Activated naive CD4-positive, alpha-beta T cell treated with anti-CD3 and anti-CD28 coated beads, Interleukin-2, amount 50 U/mL, for 72 hours (primary cell): ENCODE measurements around the gene NOTCH1. TPM values are rescaled to one million over a fixed set of nuclear protein-coding genes. Genes with fewer than 3 reads are reported as not detected.

Experiments used
- ATAC-seq, 2 donors: fragments of 150-1000 bp; cut with Tn5 transposase; 2 replicates each; pipeline ENCODE4 v1.10.0; 2021; ENCODE audit warnings: mild to moderate bottlenecking in 2 of 2, moderate library complexity in 2 of 2
- DNase-seq, 2 donors: peaks; one replicate each; pipeline ENCODE4 v3.0.0; 2021 to 2022; ENCODE audit warnings: low spot score in 2 of 2
- H3K27ac Mint-ChIP-seq, 2 donors: one replicate each; pipeline ENCODE4 v1.8.0; 2022; ENCODE audit warnings: mild to moderate bottlenecking in 2 of 2, mixed read lengths in 2 of 2
- H3K36me3 Mint-ChIP-seq, 2 donors: one replicate each; pipeline ENCODE4 v1.8.0; 2022; ENCODE audit warnings: mixed read lengths in 2 of 2
- H3K9me3 Mint-ChIP-seq, 2 donors: one replicate each; pipeline ENCODE4 v1.8.0; 2022; ENCODE audit warnings: mixed read lengths in 2 of 2
- total RNA-seq, 2 donors: library from RNA; stranded (reverse); gene quantifications; one replicate each; pipeline ENCODE4 v1.2.3, GENCODE V29; 2022

The NOTCH1 gene
- total RNA-seq, 2 donors from 2014 or later: 76.4 to 85.5 TPM

DNA sequence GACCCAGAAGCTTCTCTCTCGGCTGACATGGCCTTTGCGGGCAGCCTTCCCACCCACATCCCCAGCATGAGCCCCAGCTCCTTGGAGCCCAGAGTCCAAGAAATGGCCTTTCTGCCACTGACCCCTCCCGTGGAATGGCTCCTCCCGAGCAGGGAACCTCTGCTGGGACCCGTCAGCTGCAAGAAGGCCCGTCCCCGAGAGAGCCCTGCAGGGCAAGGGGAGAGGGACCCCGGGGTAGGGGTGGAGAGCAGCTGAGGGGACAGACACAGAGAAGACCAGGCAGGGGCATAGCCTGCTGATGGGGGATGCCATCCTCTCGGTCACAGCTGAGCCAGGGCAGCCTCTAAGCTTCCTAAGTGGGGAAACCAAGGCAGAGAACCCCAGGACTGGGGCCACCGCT lies 11.2 kb upstream of the NOTCH1 start:
- ATAC-seq (no peak), DNase-seq (no peak)
- no peak overlapping the region for H3K27ac Mint-ChIP-seq
- H3K36me3 Mint-ChIP-seq: peaks cover 0 to 8% of the 10 kb centered on the region in 2 donors
- H3K9me3 Mint-ChIP-seq: peaks cover 0 to 7% of the 10 kb centered on the region in 2 donors

DNA sequence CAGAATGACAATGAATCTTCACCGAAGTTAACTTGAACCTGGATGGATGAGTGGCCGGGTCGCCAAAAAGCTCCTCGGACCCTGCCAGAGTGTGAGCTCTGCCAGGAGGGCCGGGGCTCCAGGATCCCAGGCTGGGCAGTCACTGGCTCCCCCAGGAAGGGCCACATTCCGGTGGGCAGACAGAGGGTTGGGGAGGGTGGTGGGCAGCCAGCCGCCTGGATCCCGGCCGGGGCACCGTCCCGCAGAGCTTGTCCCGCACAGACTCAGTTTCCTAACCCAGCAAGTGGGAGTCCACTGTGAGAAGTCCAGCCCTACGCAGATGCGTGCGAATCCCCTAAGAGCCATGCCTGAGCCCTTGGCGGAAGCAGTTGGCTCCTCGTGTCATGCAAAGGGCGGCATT lies 10.3 kb upstream of the NOTCH1 start:
- DNase-seq: no peak
- no peak for ATAC-seq
- Mint-ChIP-seq H3K9me3 (peaks cover 0 to 7% of the 10 kb centered on the region in 2 donors), H3K27ac (no peak overlapping the region), H3K36me3 (peaks cover 0 to 8% of the 10 kb centered on the region in 2 donors)

DNA sequence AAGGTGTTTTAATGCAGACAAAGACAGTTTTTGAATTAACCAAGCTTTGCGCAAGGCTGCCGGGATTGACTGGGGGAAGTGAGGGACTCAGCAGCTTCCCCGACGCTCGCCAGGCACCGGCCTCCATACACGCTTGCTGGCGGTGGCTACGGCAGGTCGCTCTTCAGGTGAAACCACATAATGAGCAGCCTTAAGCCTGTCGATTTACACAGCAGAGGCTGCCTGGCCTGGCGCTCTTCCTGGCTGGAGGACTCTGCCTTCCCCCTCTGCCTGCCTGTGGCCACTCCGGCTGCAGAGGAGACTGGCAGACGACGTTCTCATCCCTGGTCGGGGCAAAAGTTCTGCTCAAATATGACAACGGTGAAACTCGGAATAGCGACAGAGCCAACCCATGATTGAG lies 9.0 kb upstream of the NOTCH1 start:
- Mint-ChIP-seq H3K27ac (no peak overlapping the region), H3K9me3 (peaks cover 0 to 7% of the 10 kb centered on the region in 2 donors), H3K36me3 (peaks cover 0 to 8% of the 10 kb centered on the region in 2 donors)
- DNase-seq (no peak), ATAC-seq (no peak)

DNA sequence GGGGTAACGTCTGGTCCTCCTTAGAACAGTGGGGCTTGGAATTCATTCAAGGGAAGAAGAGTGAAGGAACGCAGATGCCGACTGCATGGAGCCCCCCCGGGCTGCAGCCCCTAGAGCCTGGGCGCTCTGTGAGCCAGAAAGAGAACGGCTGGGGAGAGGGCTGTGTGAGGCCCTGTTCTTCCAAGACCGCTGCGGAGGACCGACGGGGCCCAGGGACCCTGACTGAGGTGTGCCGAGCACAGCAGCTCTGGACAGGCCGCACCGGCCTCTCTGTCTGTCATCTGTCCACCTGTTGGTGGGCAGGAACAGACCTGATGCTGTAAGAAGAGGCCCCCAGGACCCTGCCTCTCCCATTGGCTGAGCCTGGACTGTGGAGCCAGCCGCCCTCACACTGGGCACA lies 7.7 kb upstream of the NOTCH1 start:
- DNase-seq: no peak
- Mint-ChIP-seq H3K27ac (peak overlapping the region in 1 of 2 donors; percentile 14), H3K36me3 (peaks cover 0 to 2% of the 10 kb centered on the region in 2 donors), H3K9me3 (peaks cover 0 to 2% of the 10 kb centered on the region in 2 donors)
- no peak for ATAC-seq

DNA sequence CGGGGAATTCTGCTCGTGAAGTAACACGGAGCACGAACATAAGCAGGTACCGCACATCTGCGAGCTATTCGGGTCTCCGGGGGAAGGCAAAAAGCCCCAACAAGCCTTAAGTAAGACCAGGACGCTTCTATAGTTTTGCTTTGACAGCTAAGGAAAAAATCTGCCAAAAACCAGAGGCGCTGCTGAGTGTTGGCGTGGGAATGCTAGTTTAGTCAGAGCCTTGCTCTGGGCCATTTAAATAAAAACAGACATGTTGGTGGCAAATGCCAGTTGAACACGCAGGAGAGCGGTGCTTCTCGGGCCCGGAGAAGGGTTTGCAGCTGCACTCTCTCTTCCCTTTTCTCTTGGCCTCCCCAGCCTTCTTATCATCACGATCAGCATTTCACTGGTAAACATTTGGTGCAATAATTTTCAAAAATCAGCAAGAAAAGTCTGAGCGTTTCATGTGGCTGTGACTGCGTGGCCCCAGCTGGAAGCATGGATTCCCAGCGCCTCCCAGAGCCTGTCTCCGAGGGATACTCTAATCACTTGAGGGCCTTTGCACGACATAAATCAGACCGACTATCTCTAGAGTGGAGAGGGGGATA lies 6.4 kb upstream of the NOTCH1 start:
- Mint-ChIP-seq H3K9me3 (no peaks in the 10 kb centered on the region), H3K36me3 (no peaks in the 10 kb centered on the region), H3K27ac (no peak overlapping the region)
- no peak for DNase-seq
- ATAC-seq: peak; percentile 32 to 33

DNA sequence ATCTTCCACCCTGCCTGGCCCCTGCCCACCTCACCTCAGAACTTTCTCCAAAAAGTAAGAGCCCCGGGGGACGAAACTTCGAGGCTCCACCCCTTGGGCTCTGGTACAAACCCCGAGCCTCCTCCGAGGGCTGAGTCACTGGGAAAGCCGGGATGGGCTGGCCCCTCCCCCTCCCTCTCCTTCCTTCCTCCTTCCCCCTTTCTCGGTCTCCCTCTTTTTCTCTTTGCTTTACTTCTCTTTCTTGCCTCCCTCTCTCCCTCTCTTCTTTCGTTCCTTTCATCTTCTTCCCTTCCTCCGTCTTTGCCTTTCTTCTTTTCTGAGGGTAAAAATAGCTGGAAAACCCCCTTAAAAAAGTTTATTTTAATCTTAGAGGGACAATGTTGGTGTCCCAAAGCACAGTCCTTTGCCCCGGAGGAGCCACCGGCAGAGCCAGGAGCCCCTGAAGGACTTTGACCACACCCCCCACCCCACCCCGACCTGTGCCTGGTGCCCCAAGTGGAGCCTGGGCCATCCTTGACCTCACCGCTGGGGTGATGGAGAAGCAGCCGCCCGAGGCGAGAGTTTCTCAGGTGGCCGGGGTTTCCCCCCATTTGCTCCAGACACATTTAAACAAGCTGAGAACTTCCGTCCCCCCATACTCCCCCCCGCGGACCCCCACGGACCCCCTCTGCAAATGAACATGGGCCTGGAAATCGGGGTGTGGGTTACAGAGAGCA lies 5.7 kb upstream of the NOTCH1 start:
- DNase-seq: no peak
- Mint-ChIP-seq H3K27ac (peak overlapping the region; percentile 31 to 91), H3K36me3 (no peaks in the 10 kb centered on the region), H3K9me3 (no peaks in the 10 kb centered on the region)
- ATAC-seq: peak in 1 of 2 donors; percentile 32

DNA sequence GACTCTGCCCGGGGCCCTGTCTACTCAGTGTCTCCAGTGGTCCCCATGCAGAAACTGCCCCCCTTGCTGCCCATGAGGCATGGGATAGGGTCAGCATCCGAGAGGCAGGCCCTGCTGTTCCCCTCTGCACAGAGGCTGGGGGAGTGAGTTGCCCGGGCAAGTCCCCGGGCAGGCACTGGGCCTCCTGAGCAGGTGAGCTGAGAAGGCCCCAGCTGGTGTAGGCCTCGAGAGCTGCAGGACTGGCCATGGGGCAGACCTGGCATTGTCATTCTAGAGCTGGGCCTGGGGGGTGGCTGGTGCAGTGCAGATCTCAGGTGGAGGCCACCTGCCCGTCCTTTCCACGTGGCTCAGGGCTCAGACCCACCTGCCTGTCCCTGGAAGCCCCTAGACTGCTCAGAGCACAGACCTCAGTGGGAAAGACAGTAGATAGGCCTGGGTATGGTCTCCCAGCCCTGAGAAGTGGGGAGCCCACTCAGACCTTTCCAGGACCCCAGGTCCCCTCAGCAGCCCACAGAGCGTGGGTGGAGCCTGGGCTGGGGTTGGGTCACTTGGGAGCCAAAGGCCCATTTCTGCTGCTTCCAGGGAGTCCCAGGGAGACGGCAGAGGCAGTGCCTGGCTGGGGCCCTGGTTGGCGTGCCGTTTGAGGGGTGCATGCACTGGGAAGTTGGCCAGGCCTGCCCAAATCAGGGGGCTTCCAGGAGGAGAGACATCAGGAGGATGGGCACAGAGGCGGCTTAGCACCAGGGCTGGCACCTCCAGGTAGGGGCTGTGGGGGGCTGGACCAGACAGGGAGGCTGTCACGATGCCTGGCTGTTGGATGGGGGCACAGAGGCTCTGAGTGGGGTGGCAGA lies 4.8 kb upstream of the NOTCH1 start:
- no peaks in the 10 kb centered on the region for H3K36me3 Mint-ChIP-seq
- H3K27ac Mint-ChIP-seq: peak overlapping the region in 1 of 2 donors; percentile 91
- no peak for DNase-seq

DNA sequence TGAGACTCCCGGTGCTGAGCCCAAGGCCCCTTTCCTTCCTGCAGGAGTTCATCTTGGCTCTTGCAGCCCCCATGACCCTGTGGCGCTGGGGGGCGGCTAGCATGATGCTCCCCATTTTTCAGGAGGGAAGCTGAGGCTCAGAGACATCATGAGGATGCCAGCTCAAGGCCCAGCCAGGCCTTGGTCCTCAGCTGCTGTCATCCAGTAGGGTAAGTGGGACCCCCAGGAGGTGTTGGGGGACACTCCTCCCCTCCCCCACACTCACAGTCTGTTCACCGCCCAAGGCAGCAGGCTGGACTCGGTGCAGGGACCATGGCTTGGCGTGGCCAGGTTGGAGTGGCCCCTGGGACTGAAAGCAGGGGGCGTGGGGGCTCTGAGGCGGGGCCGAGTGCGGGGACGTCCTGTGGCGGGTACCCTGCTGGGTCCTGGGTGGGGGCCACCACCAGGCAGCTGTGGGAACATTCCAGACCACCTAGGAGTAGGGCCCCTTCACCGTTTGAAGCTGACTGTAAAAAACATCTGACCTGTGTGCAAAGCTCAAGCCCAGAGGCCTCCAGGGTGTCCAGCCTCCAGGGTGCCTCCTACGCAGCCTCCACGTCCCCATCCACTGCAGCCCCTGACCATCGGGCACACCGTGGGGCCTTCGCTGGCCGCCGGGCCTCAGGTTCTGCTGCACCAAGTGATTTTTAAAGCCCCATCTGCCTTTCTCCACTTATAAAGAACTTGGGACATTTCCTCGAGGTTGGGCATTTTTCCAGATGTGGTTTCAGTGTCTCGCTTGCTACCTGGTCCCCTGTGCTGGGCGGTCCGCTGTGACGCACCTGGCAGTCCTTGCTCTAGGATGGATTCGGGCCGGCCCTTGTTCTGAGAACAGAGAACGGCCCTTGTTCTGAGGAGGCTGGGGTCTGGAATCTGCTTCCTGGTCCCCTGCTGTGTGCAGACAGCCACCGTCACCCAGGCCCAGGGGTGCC lies 3.4 kb upstream of the NOTCH1 start:
- DNase-seq: no peak
- Mint-ChIP-seq H3K9me3 (no peaks in the 10 kb centered on the region), H3K27ac (peak overlapping the region in 1 of 2 donors; percentile 91), H3K36me3 (no peaks in the 10 kb centered on the region)
- no peak for ATAC-seq

More for the DNA sequence above, 4.8 kb upstream of the NOTCH1 start:
- H3K9me3 Mint-ChIP-seq: no peaks in the 10 kb centered on the region
- no peak for ATAC-seq

DNA sequence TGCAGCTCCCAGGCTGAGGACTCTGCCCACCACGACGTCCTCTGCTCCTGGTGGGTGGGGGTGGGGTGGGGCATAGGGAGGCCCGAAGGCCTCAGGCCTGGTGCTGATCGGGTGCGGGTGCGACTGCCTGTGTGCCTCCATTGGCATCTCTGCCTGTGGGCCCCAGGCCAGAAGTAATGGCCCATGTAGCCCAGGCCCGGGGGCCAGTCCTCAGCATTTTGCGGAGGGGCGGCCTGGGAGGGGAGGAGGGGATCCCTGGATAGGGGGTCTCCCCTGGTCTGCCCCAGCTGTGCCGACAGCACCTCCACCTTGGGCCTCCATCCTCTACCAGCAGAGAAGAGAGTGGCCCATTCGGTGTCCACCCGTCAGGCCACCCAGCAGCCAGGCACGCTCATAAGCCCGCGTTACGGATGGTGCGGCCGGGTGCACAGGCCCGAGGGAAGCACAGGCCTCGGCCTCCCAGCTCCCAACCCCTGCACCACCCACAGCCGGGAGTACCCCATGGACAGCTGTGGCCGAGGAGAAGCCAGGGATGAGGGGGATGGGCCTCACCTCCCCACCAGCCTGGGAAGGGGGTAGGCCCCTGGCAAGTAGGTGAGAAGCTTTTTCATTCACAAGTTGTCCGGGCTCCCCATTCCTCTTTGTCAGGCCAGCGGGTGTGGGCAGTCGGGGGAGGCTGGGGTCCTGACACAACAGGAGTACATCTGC lies 1.8 kb upstream of the NOTCH1 start:
- Mint-ChIP-seq H3K27ac (peak overlapping the region in 1 of 2 donors; percentile 80), H3K36me3 (peaks cover 6 to 8% of the 10 kb centered on the region in 2 donors), H3K9me3 (no peaks in the 10 kb centered on the region)
- ATAC-seq: no peak
- no peak for DNase-seq

DNA sequence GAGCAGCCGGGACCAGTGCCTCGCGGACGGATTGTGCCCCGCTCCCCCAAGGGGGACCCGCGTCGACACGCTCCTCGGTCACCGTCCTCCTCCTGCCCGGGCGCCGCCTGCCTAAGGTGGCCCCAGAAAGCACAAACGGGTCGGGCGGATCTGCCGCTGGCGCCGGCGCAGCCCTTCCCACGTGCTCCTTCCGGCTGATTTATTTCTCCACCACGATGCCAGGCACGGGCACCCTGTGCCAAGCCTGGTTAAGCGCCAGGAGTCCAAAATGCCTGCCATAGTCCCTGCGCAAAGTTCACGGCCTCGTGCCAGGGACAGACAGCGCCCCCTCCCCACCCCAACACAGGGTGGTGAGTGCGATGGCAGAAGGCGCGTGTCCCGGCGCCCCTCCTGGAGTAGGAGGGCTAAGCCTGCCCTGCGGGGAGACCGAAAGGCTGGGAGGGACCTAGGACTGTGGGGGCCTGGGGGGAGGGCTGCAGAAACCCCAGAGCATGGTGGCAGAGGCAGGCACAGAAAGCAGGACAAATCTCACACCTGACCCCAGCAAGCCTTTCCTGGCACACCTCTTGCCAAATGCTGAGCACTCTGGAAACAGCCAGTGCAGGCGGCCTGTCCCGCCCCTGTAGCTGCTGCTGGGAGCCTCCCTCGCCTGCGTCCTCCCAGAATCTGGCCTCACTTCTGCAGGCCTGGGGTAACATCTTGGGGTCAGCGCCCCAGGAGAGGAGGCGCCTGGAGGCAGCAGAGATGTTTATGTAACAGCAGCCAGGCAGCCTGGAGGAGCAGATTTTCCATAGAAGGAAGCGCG lies 1.1 kb upstream of the NOTCH1 start:
- no peaks in the 10 kb centered on the region for H3K9me3 Mint-ChIP-seq
- peak overlapping the region; percentile 29 to 80 for H3K27ac Mint-ChIP-seq
- ATAC-seq (peak; percentile 2 to 17), DNase-seq (peak in 1 of 2 donors; percentile 46)
- peaks cover 8 to 9% of the 10 kb centered on the region in 2 donors for H3K36me3 Mint-ChIP-seq

DNA sequence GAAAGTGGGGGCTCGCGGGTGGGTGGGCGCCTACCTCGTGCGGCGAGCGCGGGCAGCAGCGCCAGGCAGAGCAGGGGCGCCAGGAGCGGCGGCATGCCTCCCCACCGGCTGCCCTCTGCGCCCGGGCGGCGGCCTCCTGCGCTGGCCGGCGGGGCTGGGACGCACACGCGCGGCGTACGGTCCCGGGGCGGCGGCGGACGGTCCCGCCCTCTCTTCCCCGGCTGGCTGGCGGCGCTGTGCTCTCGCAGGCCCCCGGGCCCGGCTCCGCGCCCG lies 220 bp downstream of the NOTCH1 start:
- Mint-ChIP-seq H3K36me3 (peaks cover 9 to 11% of the 10 kb centered on the region in 2 donors), H3K27ac (no peak overlapping the region), H3K9me3 (no peaks in the 10 kb centered on the region)
- no peak for DNase-seq
- ATAC-seq: peak in 1 of 2 donors; percentile 30

DNA sequence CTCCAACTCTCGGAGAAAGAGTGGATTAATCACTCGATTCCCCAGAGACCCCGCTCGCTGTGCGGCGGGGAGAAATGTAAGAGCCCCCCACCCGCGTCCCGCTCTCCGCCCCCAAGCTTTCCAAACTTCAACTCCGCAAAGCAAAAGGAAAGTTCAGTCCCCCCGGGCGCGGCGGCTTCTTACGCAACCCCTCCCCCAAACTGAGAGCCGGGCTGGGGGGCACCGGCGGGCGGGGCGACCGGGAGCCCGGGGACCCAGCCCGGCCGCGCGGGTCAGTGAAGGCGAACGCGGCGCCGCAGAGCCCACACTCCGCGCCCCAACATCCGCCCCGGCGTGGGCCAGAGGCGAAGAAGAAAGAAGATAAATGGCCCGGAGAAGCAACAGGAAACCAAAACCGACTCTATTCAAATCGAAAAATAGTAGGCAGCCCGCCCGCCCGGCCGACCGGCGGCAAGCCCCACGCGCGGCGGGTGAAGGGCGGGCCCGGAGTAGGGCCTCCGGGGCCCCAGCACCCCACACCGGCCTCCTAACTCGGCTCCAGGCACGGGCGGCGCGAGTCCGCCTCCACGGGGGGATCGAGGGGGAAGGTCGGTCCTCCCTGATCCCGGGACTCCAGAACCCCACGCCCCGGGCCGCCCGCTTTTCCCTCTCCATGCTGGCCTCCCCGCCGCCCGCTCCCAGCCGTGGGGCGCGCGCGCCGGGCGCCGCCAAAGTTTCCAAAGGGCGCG lies 720 bp downstream of the NOTCH1 start:
- DNase-seq: peak; percentile 67 to 76
- peak overlapping the region; percentile 68 to 83 for H3K27ac Mint-ChIP-seq
- peaks cover 9 to 13% of the 10 kb centered on the region in 2 donors for H3K36me3 Mint-ChIP-seq
- H3K9me3 Mint-ChIP-seq: no peaks in the 10 kb centered on the region
- ATAC-seq: peak; percentile 33 to 45

DNA sequence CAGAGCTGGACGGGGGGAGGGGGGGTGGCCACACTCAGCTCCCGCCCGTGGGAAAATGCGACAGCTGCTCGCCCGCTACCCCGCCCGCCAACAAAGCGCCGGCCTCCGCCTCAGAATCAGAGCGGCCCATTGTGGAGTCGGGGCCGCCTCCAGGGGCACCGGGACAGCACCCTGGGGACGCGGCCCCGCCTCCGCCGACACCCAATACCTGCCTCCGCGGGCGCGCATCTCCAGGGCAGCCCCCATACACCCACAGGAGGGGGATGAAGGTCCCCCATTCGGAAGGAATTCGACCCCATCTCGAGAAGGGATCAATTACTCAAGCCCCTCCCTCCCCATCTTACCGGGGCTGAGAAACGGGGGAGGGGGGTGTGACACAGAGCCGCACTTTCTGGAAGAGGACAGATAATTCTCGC lies 1.3 kb downstream of the NOTCH1 start:
- peak; percentile 70 to 83 for DNase-seq
- H3K36me3 Mint-ChIP-seq: peaks cover 9 to 14% of the 10 kb centered on the region in 2 donors
- H3K9me3 Mint-ChIP-seq: no peaks in the 10 kb centered on the region
- ATAC-seq: peak; percentile 8 to 28
- H3K27ac Mint-ChIP-seq: peak overlapping the region; percentile 68 to 83

DNA sequence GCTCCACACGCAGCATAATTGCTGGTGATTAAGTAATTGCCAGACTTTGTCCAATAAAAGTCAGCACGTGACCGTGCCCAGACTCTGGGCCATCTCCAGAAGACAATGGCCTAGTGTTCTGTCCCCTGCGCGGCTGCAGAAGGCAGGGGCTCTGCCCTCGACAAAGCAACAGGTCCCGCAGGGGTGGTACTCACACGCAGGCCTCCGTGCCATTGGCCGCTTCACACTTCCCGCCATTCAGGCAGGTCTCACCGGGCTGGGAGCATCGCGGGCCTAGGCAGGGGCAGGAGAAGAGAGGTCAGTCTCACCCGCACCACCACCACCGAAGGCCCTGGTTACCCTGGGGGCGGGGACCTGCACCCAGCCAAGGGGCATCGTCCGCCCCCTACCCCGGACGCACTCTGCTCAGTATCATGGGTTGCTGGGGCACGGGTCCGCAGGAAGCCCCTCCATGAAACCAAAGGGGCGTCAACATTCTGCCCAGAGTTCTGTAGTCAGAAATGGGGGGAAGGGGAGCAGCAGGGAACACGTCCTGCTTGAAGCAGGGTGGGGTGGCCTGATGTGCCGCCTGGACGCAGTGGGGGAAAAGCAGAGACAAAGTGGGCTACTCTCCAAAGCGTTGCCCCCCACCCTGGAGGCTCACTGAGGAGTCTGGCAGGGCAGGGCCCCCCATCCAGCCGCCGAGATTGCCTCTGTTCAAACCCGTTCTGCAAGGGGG lies 1.9 kb downstream of the NOTCH1 start:
- Mint-ChIP-seq H3K27ac (peak overlapping the region; percentile 36 to 83), H3K9me3 (no peaks in the 10 kb centered on the region), H3K36me3 (peaks cover 9 to 14% of the 10 kb centered on the region in 2 donors)
- DNase-seq (no peak), ATAC-seq (no peak)
